HT1080 (cell line): ENCODE measurements around the gene SHROOM4. TPM values are rescaled to one million over a fixed set of nuclear protein-coding genes. Genes with fewer than 3 reads are reported as not detected.
A peak's percentile ranks its signal among the peaks of the same experiment; 100 is the strongest.

Source experiments
- DNase-seq: peaks from one replicate; pipeline ENCODE4 v3.0.0-alpha.2; 2015; ENCODE audit warnings: low read depth
- total RNA-seq: library from RNA; depleted of rRNA; stranded (reverse); fragments of >200 nt; shearing (Covaris generic); gene quantifications from 2 replicates; pipeline ENCODE4 v1.2.3, GENCODE V29; 2014

Gene SHROOM4
- total RNA-seq, 1 experiment from 2014 or later: 1.9 TPM

DNA sequence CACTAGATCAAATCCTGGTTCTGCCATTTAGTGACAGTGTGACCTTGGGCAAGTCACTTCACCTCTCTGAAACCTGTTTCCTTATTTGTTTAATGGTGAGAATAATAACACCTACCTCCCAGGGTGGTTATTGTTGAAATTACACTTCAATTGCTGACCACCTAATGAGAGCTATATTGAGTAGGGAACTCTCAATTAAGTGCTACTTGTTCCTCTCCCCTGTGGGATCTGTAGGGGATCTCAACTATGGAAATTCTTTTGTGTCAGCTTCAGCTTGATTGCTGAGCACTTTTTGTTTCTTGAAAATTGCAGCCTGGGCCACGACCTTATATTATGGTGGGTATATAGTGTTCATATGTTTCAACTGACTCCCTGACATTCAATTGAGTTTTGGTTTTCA lies 102.1 kb downstream of the SHROOM4 start:
- no peak for DNase-seq

- DNase-seq: no peak
These were observed 105.9 kb downstream of the SHROOM4 start for GRCh38 chrX:50707955-50708699.

GRCh38 chrX:50707405-50707804 lies 106.6 kb downstream of the SHROOM4 start:
- DNase-seq: no peak

GRCh38 chrX:50705042-50705441 lies 109.0 kb downstream of the SHROOM4 start:
- peak; percentile 11 for DNase-seq

GRCh38 chrX:50704360-50704759 lies 109.6 kb downstream of the SHROOM4 start:
- DNase-seq: peak; percentile 26

- DNase-seq: no peak
These were observed 113.1 kb downstream of the SHROOM4 start for GRCh38 chrX:50700921-50701320.

DNA sequence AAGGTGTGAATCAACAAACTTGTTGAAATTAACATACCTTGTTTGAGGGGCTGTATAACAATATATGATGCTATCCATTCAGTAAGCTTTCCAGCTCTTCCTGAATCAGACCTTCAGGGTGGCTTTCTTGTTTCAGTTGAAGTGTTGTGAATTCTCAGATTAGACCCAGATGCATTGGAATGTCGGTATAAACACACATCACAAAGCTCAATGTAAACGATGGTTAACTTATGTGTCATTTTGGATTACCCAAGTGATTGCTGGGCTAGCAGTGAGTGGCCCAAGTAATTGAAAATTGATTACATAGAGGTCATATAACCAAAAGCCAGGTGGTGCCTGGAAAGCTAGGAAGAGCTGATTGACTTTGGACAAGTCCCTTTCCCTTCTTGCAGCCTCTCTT lies 115.0 kb downstream of the SHROOM4 start:
- no peak for DNase-seq

- peak; percentile 73 for DNase-seq
These were observed 116.3 kb downstream of the SHROOM4 start for GRCh38 chrX:50697691-50698090.

- DNase-seq: peak; percentile 29
These were observed 122.2 kb downstream of the SHROOM4 start for GRCh38 chrX:50691820-50692219.

- no peak for DNase-seq
These were observed 129.1 kb downstream of the SHROOM4 start for GRCh38 chrX:50684871-50685270.

DNA sequence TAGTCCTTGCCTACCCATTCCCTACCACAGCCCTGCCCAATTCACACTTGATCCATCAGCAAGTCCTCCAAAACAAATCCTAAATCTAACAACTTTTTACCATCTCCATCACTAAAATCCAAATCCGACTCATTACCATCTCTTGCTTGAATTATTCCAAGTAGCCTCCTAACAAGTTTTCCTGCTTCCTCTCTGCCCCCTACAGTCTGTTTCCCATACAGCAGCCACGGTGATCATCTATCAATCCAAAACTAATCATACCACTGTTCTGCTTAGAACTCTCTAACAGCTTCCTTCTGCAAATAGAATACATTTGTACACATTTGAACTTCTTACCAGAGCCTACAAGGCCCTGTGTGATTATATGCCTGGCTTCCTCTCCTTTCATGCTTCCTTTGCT lies 133.0 kb downstream of the SHROOM4 start:
- peak; percentile 6 for DNase-seq

GRCh38 chrX:50677789-50678188 lies 136.2 kb downstream of the SHROOM4 start:
- DNase-seq: no peak

- no peak for DNase-seq
These were observed 142.3 kb downstream of the SHROOM4 start for GRCh38 chrX:50671661-50672060.

GRCh38 chrX:50668860-50669259 lies 145.1 kb downstream of the SHROOM4 start:
- DNase-seq: no peak

DNA sequence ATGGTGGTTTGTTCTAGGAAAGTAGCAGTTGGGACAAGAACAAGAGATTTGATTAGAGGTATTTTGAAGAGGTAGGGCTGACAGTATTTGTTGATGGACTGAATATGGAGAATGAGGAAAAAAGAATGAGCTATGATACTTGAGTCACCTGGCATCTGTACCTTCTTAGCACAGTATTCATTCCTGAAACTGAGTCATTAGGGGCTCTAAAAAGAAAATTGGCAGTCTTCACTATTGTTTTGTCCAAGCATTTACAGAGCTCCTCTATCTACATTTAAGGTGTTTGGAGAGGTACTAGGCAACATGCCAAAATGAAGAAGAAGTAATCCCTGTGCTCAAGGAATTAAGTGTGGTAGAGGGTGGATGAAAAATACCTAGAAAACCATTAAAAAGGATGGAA lies 165.8 kb downstream of the SHROOM4 start:
- peak; percentile 41 for DNase-seq

DNA sequence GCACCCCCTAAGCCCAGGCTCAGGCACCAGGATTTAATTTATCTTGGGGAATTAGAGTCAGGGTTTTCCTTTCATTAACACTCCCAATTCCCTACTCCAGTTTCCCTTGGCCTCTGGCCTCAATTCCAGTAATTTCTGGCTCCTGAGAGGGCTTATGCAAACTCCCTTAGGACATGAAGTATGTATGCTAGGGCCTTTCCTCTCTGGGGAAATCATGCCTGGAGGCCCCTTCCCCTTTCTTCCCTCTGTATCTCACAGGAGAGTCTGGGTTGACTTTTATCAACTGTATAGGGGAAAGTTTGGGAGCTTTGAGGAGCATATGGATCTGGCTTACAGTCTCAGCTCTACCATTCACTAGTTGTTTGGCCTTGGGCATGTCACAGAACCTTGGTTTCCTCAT lies 169.5 kb downstream of the SHROOM4 start:
- DNase-seq: no peak

DNA sequence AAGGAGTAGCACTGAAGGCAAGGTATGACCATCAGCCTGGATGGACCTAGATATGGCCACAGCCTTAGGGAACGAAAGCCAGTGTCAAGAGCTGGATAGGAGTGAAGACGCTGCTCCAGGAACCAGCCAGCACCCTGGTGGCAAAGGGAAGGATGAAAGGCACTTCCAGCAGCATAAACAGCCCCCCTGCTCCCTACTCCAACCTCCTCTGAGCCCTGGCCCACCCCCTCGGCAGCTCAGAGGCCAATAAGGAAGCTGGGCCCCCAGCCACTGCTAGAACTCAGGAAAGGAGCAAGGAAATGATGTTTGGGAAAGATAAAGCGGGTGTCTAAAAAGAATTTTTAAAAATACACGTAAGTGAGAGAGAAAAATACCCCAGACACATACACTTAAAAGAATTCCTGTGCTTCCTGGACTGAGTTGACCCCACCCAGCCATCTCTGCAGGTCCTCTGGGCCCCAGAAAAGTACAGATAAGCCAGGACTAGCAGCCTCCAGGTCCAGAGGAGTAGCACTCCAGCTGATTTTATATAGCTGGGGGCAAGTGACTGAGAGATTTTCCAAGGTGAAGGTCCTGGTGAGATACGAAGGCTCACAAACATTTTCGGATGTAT lies 170.4 kb downstream of the SHROOM4 start:
- no peak for DNase-seq

DNA sequence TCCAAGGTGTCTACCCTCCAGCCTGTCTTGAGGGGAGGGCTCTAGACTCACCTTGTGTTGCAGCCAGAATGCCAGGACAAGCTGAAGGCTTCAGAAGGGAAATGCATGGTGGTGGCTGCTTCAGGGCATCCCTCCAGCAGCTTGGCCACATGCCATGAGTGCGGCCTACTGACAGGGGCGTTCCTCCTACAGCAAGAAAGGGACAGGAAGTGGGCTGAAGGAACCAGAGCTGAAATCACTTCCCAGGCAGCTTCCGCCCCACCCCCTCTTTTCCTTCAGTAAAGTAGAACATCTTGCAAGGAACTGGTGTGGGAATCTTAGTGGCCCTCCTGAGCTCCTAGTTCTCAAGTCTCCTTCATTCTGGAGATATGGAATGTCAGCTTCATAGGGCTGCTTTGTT lies 175.9 kb downstream of the SHROOM4 start:
- DNase-seq: peak; percentile 80

- no peak for DNase-seq
These were observed 178.1 kb downstream of the SHROOM4 start for GRCh38 chrX:50635817-50636365.

GRCh38 chrX:50635162-50635561 lies 178.8 kb downstream of the SHROOM4 start:
- DNase-seq: no peak

DNA sequence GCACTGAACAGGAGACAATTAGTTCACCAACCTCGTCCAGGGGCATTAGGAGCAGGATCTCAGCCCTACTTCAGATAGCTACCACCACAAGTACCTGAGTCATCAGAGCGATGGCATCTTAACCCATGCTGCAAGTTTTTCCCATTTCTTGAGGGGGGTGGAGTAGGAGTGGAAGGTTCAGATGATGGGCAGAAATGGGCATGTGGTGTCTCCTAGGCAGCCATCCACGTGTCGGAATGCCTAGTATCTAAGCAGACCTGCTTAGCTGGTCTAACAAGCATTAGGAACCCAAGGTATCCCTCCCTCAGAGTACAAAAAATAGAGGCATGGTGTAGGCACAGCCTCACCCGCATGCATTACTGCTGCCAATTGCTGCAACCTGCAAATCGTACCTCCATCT lies 184.2 kb downstream of the SHROOM4 start:
- DNase-seq: no peak

GRCh38 chrX:50627696-50628095 lies 186.3 kb downstream of the SHROOM4 start:
- no peak for DNase-seq

GRCh38 chrX:50626432-50626831 lies 187.6 kb downstream of the SHROOM4 start:
- DNase-seq: no peak
